ENCODE data around the gene ZNF490.
A peak's percentile ranks its signal among the peaks of the same experiment; 100 is the strongest.
"Not testable (repeated sequence)": the region's sequence is repeated elsewhere in the genome, so short reads cannot be mapped to it uniquely, and the experiment has no call there.

Gene ZNF490

GRCh38 chr19:12610540-12611360 lies at the start of gene ZNF490, which contains the start of gene ZNF791:
Gene ZNF490 (minus strand): TSS chr19:12610813. CDS start chr19:12610680, 133 bp downstream.
Gene ZNF791 (plus strand): TSS chr19:12610920. CDS start chr19:12611080, 160 bp downstream.
- peaks cover 27% of the 10 kb centered on the region for H3K4me1 Mint-ChIP-seq (ENCODE audit: low read depth)
- peak within 1 kb of the TSS; percentile 99 for H3K4me3 Mint-ChIP-seq
- H3K27me3 Mint-ChIP-seq (ENCODE audit: low read depth), result no peaks in the 10 kb centered on the region
- H3K9me3 Mint-ChIP-seq, result no peaks in the 10 kb centered on the region
- H3K36me3 Mint-ChIP-seq (ENCODE audit: low read depth), result peaks cover 24% of the 10 kb centered on the region
- H3K27ac Mint-ChIP-seq, result peak within 1 kb of the TSS; percentile 99

- Mint-ChIP-seq H3K36me3 (ENCODE audit: low read depth) (peaks cover 43% of the 10 kb centered on the region), H3K4me1 (ENCODE audit: low read depth) (peaks cover 4% of the 10 kb centered on the region), H3K9me3 (no peaks in the 10 kb centered on the region), H3K27me3 (ENCODE audit: low read depth) (no peaks in the 10 kb centered on the region), H3K4me3 (no peak overlapping the region), H3K27ac (no peak overlapping the region)
Observed at GRCh38 chr19:12657966-12658365, 47.4 kb upstream of the ZNF490 start.

GRCh38 chr19:12656899-12657571 lies 46.4 kb upstream of the ZNF490 start:
- Mint-ChIP-seq H3K4me1 (ENCODE audit: low read depth) (peaks cover 4% of the 10 kb centered on the region), H3K9me3 (no peaks in the 10 kb centered on the region), H3K27ac (no peak overlapping the region), H3K27me3 (ENCODE audit: low read depth) (no peaks in the 10 kb centered on the region), H3K4me3 (no peak overlapping the region), H3K36me3 (ENCODE audit: low read depth) (peaks cover 44% of the 10 kb centered on the region)

- H3K27ac Mint-ChIP-seq, result peak overlapping the region; percentile 19
- H3K36me3 Mint-ChIP-seq (ENCODE audit: low read depth), result peaks cover 50% of the 10 kb centered on the region
- H3K27me3 Mint-ChIP-seq (ENCODE audit: low read depth), result no peaks in the 10 kb centered on the region
- no peak overlapping the region for H3K4me3 Mint-ChIP-seq
- peaks cover 4% of the 10 kb centered on the region for H3K4me1 Mint-ChIP-seq (ENCODE audit: low read depth)
- H3K9me3 Mint-ChIP-seq, result no peaks in the 10 kb centered on the region
Observed at GRCh38 chr19:12655546-12655945, 44.9 kb upstream of the ZNF490 start.

- H3K4me3 Mint-ChIP-seq, result no peak overlapping the region
- H3K27ac Mint-ChIP-seq, result no peak overlapping the region
- H3K4me1 Mint-ChIP-seq (ENCODE audit: low read depth), result peaks cover 2% of the 10 kb centered on the region
- H3K36me3 Mint-ChIP-seq (ENCODE audit: low read depth), result peaks cover 47% of the 10 kb centered on the region
- no peaks in the 10 kb centered on the region for H3K27me3 Mint-ChIP-seq (ENCODE audit: low read depth)
- H3K9me3 Mint-ChIP-seq, result no peaks in the 10 kb centered on the region
Observed at GRCh38 chr19:12652219-12652618, 41.6 kb upstream of the ZNF490 start.

- Mint-ChIP-seq H3K4me3 (no peak overlapping the region), H3K36me3 (ENCODE audit: low read depth) (peaks cover 37% of the 10 kb centered on the region), H3K9me3 (no peaks in the 10 kb centered on the region)
Observed at GRCh38 chr19:12649941-12650340, 39.3 kb upstream of the ZNF490 start.

GRCh38 chr19:12648088-12648487 lies 37.5 kb upstream of the ZNF490 start:
- H3K9me3 Mint-ChIP-seq, result no peaks in the 10 kb centered on the region
- peaks cover 31% of the 10 kb centered on the region for H3K36me3 Mint-ChIP-seq (ENCODE audit: low read depth)
- H3K4me3 Mint-ChIP-seq, result no peak overlapping the region
- H3K4me1 Mint-ChIP-seq (ENCODE audit: low read depth), result no peaks in the 10 kb centered on the region
- no peak overlapping the region for H3K27ac Mint-ChIP-seq
- H3K27me3 Mint-ChIP-seq (ENCODE audit: low read depth), result no peaks in the 10 kb centered on the region

More at GRCh38 chr19:12649941-12650340, 39.3 kb upstream of the ZNF490 start:
- H3K4me1 Mint-ChIP-seq (ENCODE audit: low read depth), result no peaks in the 10 kb centered on the region
- no peak overlapping the region for H3K27ac Mint-ChIP-seq
- no peaks in the 10 kb centered on the region for H3K27me3 Mint-ChIP-seq (ENCODE audit: low read depth)

GRCh38 chr19:12647490-12648071 lies 37.0 kb upstream of the ZNF490 start:
- H3K9me3 Mint-ChIP-seq, result no peaks in the 10 kb centered on the region
- H3K4me1 Mint-ChIP-seq (ENCODE audit: low read depth), result no peaks in the 10 kb centered on the region
- H3K4me3 Mint-ChIP-seq, result no peak overlapping the region
- peaks cover 31% of the 10 kb centered on the region for H3K36me3 Mint-ChIP-seq (ENCODE audit: low read depth)
- no peak overlapping the region for H3K27ac Mint-ChIP-seq
- H3K27me3 Mint-ChIP-seq (ENCODE audit: low read depth), result no peaks in the 10 kb centered on the region

GRCh38 chr19:12647047-12647446 lies 36.4 kb upstream of the ZNF490 start:
- Mint-ChIP-seq H3K4me1 (ENCODE audit: low read depth) (no peaks in the 10 kb centered on the region), H3K36me3 (ENCODE audit: low read depth) (peaks cover 29% of the 10 kb centered on the region), H3K27me3 (ENCODE audit: low read depth) (no peaks in the 10 kb centered on the region), H3K9me3 (no peaks in the 10 kb centered on the region), H3K4me3 (no peak overlapping the region), H3K27ac (peak overlapping the region; percentile 55)

GRCh38 chr19:12646551-12646950 lies 35.9 kb upstream of the ZNF490 start:
- H3K27ac Mint-ChIP-seq, result peak overlapping the region; percentile 55
- no peaks in the 10 kb centered on the region for H3K27me3 Mint-ChIP-seq (ENCODE audit: low read depth)
- no peak overlapping the region for H3K4me3 Mint-ChIP-seq
- H3K36me3 Mint-ChIP-seq (ENCODE audit: low read depth), result peaks cover 24% of the 10 kb centered on the region
- no peaks in the 10 kb centered on the region for H3K4me1 Mint-ChIP-seq (ENCODE audit: low read depth)
- H3K9me3 Mint-ChIP-seq, result no peaks in the 10 kb centered on the region

- H3K4me1 Mint-ChIP-seq (ENCODE audit: low read depth); H3K27me3 Mint-ChIP-seq (ENCODE audit: low read depth); H3K9me3 Mint-ChIP-seq; H3K4me3 Mint-ChIP-seq; H3K27ac Mint-ChIP-seq: not testable (repeated sequence)
- H3K36me3 Mint-ChIP-seq (ENCODE audit: low read depth), result peaks cover 16% of the 10 kb centered on the region
Observed at GRCh38 chr19:12643716-12644115, 33.1 kb upstream of the ZNF490 start.

- H3K9me3 Mint-ChIP-seq, result no peaks in the 10 kb centered on the region
- peaks cover 8% of the 10 kb centered on the region for H3K4me1 Mint-ChIP-seq (ENCODE audit: low read depth)
- no peaks in the 10 kb centered on the region for H3K27me3 Mint-ChIP-seq (ENCODE audit: low read depth)
- peaks cover 13% of the 10 kb centered on the region for H3K36me3 Mint-ChIP-seq (ENCODE audit: low read depth)
- no peak overlapping the region for H3K27ac Mint-ChIP-seq
- H3K4me3 Mint-ChIP-seq, result no peak overlapping the region
Observed at GRCh38 chr19:12642506-12642905, 31.9 kb upstream of the ZNF490 start.

- Mint-ChIP-seq H3K9me3 (no peaks in the 10 kb centered on the region), H3K27me3 (ENCODE audit: low read depth) (no peaks in the 10 kb centered on the region)
Observed at GRCh38 chr19:12641456-12641855, 30.8 kb upstream of the ZNF490 start.

GRCh38 chr19:12639901-12640613 lies 29.4 kb upstream of the ZNF490 start:
- H3K27me3 Mint-ChIP-seq (ENCODE audit: low read depth), result no peaks in the 10 kb centered on the region
- H3K27ac Mint-ChIP-seq, result peak overlapping the region; percentile 50
- H3K4me3 Mint-ChIP-seq, result peak overlapping the region; percentile 56
- H3K9me3 Mint-ChIP-seq, result no peaks in the 10 kb centered on the region
- H3K36me3 Mint-ChIP-seq (ENCODE audit: low read depth), result peaks cover 11% of the 10 kb centered on the region
- H3K4me1 Mint-ChIP-seq (ENCODE audit: low read depth), result peaks cover 8% of the 10 kb centered on the region

More at GRCh38 chr19:12641456-12641855, 30.8 kb upstream of the ZNF490 start:
- Mint-ChIP-seq H3K27ac (no peak overlapping the region), H3K4me1 (ENCODE audit: low read depth) (peaks cover 8% of the 10 kb centered on the region), H3K4me3 (no peak overlapping the region), H3K36me3 (ENCODE audit: low read depth) (peaks cover 9% of the 10 kb centered on the region)
